Femur (tissue), 1 donor: Measurements from ENCODE around the gene CXCL3.
"Not testable (repeated sequence)": the region's sequence is repeated elsewhere in the genome, so short reads cannot be mapped to it uniquely, and the experiment has no call there.

Source experiments
- DNase-seq: peaks from one replicate; pipeline ENCODE4 v3.0.0-alpha.2; 2017

Gene CXCL3

GRCh38 chr4:74038425-74039314 is at the start of gene CXCL3:
Gene CXCL3 (minus strand): TSS chr4:74038689. CDS start chr4:74038611, 78 bp downstream.
- peak; percentile 70 for DNase-seq

GRCh38 chr4:74087481-74087880 is 49.0 kb upstream of the CXCL3 start:
- no peak for DNase-seq

GRCh38 chr4:74085669-74086068 is 47.2 kb upstream of the CXCL3 start:
- no peak for DNase-seq

GRCh38 chr4:74084984-74085383 is 46.5 kb upstream of the CXCL3 start:
- DNase-seq, result no peak

- DNase-seq, result no peak
Measured at GRCh38 chr4:74083546-74083945, 45.1 kb upstream of the CXCL3 start.

- no peak for DNase-seq
Measured at GRCh38 chr4:74081035-74081434, 42.5 kb upstream of the CXCL3 start.

- not testable (repeated sequence) for DNase-seq
Measured at GRCh38 chr4:74080351-74080750, 41.9 kb upstream of the CXCL3 start.

- DNase-seq, result not testable (repeated sequence)
Measured at GRCh38 chr4:74079024-74079423, 40.5 kb upstream of the CXCL3 start.

- no peak for DNase-seq
Measured at GRCh38 chr4:74073358-74073757, 34.9 kb upstream of the CXCL3 start.

- DNase-seq, result no peak
Measured at GRCh38 chr4:74072739-74073138, 34.2 kb upstream of the CXCL3 start.

GRCh38 chr4:74067586-74067985 is 29.1 kb upstream of the CXCL3 start:
- no peak for DNase-seq

GRCh38 chr4:74066232-74066631 is 27.7 kb upstream of the CXCL3 start:
- no peak for DNase-seq

- no peak for DNase-seq
Measured at GRCh38 chr4:74065115-74065642, 26.7 kb upstream of the CXCL3 start.

GRCh38 chr4:74063859-74064258 is 25.4 kb upstream of the CXCL3 start:
- no peak for DNase-seq

- no peak for DNase-seq
Measured at GRCh38 chr4:74062953-74063352, 24.5 kb upstream of the CXCL3 start.

GRCh38 chr4:74061430-74061829 is 22.9 kb upstream of the CXCL3 start:
- no peak for DNase-seq

GRCh38 chr4:74059161-74059829 is 20.8 kb upstream of the CXCL3 start:
- no peak for DNase-seq

GRCh38 chr4:74058048-74058651 is 19.7 kb upstream of the CXCL3 start:
- no peak for DNase-seq

- DNase-seq, result no peak
Measured at GRCh38 chr4:74057588-74057987, 19.1 kb upstream of the CXCL3 start.

GRCh38 chr4:74056858-74057562 is 18.5 kb upstream of the CXCL3 start:
- no peak for DNase-seq

GRCh38 chr4:74056114-74056857 is 17.8 kb upstream of the CXCL3 start:
- no peak for DNase-seq

- DNase-seq, result no peak
Measured at GRCh38 chr4:74055498-74055897, 17.0 kb upstream of the CXCL3 start.
